OCI-LY3 (cell line): ENCODE measurements around the gene LMBR1.

Source experiments
- H2AFZ ChIP-seq: fragments of 200-600, 300-600 bp; shearing (Covaris generic); 2 replicates; pipeline ENCODE4 v1.6.0; 2014; ENCODE audit warnings: antibody characterized with exemption, low read depth, low read length
- H3K27ac ChIP-seq: fragments of 200-600, 300-600 bp; sonication (generic); 2 replicates; pipeline ENCODE4 v1.5.1; 2014; ENCODE audit warnings: mild to moderate bottlenecking, low read length, moderate library complexity, mixed read lengths
- H3K27me3 ChIP-seq: fragments of 200-600, 300-600 bp; sonication (generic); 2 replicates; pipeline ENCODE4 v1.6.1; 2014; ENCODE audit warnings: low read depth, low read length, mixed read lengths
- H3K36me3 ChIP-seq: fragments of 200-600, 300-600 bp; sonication (generic); replicated peaks from 2 replicates; pipeline ENCODE3; 2014; ENCODE audit warnings: low read depth, low read length, mixed read lengths
- H3K4me1 ChIP-seq: fragments of 300-600, 200-600 bp; sonication (generic); 2 replicates; pipeline ENCODE4 v1.6.1; 2014; ENCODE audit warnings: low read length, mixed read lengths
- H3K4me2 ChIP-seq: fragments of 200-600, 300-600 bp; sonication (generic); 2 replicates; pipeline ENCODE4 v1.6.1; 2014; ENCODE audit warnings: low read length, mixed read lengths
- H3K4me3 ChIP-seq: fragments of 300-600, 200-600 bp; sonication (generic); 2 replicates; pipeline ENCODE4 v1.5.1; 2014; ENCODE audit warnings: antibody characterized with exemption, mild to moderate bottlenecking, low read length, moderate library complexity
- H3K79me2 ChIP-seq: fragments of 300-600, 200-600 bp; shearing (Covaris generic); 2 replicates; pipeline ENCODE4 v1.6.1; 2014; ENCODE audit warnings: mild to moderate bottlenecking, low read length, mixed read lengths
- H3K9ac ChIP-seq: fragments of 300-600, 200-600 bp; shearing (Covaris generic); 2 replicates; pipeline ENCODE4 v1.6.0; 2014; ENCODE audit warnings: mild to moderate bottlenecking, low read length, moderate library complexity
- H3K9me3 ChIP-seq: fragments of 200-600, 300-600 bp; shearing (Covaris generic); 2 replicates; pipeline ENCODE4 v1.6.1; 2014; ENCODE audit warnings: low read length, mixed read lengths; ENCODE audit not compliant: insufficient read depth
- H4K20me1 ChIP-seq: fragments of 200-600, 300-600 bp; sonication (generic); 2 replicates; pipeline ENCODE4 v1.6.1; 2016; ENCODE audit warnings: low read length, mixed read lengths; ENCODE audit not compliant: insufficient read depth
- EZH2phosphoT487 ChIP-seq: fragments of 200-600 bp; shearing (Covaris generic); IDR thresholded peaks from 2 replicates; pipeline ENCODE4 v1.6.1; 2018; ENCODE audit warnings: antibody characterized with exemption, mixed run types, low read depth
- TF ChIP-seq, protein P1 (sequence below): fragments of 200-600, 300-600 bp; sonication (generic); IDR thresholded peaks from 2 replicates; pipeline ENCODE4 v1.5.1; 2014; ENCODE audit warnings: antibody characterized with exemption, low read length, low read depth

Gene LMBR1

DNA sequence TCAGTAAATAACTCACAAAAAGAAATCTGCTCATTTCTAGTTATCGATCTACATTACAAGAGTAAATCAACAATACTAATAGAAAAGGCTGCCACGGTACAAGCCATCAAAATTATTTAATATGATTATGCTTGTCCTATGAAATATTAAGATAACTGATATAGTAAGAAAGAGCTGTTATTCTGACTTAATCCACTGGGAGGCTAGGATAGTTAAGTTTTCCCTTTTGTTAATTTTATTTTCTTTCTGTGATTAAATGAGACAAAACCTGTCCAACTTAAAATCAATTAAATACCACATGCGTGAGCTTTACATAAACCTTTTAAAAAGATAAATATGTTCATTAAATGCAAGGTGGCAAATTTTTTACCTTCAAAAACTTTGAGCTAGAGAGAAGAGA lies 114.8 kb downstream of the LMBR1 start:
- Histone ChIP-seq H4K20me1 (no peaks in the 10 kb centered on the region), H2AFZ (no peak overlapping the region), H3K9me3 (no peaks in the 10 kb centered on the region), H3K79me2 (peaks cover 6% of the 10 kb centered on the region; the same call in 1 of the 2 replicates), H3K4me1 (peaks cover 59% of the 10 kb centered on the region), H3K27me3 (no peaks in the 10 kb centered on the region), H3K9ac (no peak overlapping the region), H3K4me3 (no peak overlapping the region), H3K36me3 (peaks cover 9% of the 10 kb centered on the region), H3K4me2 (no peak overlapping the region), H3K27ac (no peak overlapping the region)
- TF ChIP-seq, protein P1, sequence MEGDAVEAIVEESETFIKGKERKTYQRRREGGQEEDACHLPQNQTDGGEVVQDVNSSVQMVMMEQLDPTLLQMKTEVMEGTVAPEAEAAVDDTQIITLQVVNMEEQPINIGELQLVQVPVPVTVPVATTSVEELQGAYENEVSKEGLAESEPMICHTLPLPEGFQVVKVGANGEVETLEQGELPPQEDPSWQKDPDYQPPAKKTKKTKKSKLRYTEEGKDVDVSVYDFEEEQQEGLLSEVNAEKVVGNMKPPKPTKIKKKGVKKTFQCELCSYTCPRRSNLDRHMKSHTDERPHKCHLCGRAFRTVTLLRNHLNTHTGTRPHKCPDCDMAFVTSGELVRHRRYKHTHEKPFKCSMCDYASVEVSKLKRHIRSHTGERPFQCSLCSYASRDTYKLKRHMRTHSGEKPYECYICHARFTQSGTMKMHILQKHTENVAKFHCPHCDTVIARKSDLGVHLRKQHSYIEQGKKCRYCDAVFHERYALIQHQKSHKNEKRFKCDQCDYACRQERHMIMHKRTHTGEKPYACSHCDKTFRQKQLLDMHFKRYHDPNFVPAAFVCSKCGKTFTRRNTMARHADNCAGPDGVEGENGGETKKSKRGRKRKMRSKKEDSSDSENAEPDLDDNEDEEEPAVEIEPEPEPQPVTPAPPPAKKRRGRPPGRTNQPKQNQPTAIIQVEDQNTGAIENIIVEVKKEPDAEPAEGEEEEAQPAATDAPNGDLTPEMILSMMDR = peak; percentile 21; the same call in 1 of the 2 replicates
- no peak for TF ChIP-seq EZH2phosphoT487

DNA sequence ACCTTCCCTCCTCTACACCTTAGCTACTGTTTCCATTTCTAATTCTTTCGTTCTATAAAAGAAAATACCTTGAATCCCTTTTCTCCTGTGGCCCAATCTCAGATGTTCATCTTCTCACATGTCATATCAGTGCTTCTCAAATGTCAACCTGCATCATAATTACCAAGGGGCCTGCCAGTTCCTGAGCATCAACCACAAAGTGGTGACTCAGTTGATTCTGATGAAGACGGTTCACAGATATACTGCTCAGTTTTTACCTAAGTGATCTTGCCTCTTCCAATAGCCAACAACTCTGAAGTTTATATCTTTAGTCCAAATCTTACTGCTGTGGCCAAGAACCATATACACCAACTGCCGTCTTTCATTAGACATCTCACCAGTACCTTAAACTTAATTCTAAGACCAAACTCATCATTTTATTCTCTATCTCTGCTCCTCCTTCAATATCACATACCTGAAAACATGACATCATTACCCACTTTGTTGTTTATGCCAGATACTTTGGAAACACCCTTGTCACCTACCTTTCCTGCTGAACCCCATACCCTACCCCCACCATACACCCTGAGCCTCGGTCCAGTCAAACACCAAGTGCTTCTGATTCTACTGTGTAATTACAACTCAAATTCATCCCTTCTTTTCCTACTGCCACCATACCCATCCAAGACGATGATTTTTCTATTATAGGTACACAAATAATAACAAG lies 115.5 kb downstream of the LMBR1 start:
- Histone ChIP-seq H3K9me3 (no peaks in the 10 kb centered on the region), H3K4me2 (no peak overlapping the region), H3K4me1 (peaks cover 66% of the 10 kb centered on the region), H3K79me2 (peaks cover 6% of the 10 kb centered on the region), H3K27ac (no peak overlapping the region), H3K27me3 (no peaks in the 10 kb centered on the region), H3K4me3 (no peak overlapping the region), H2AFZ (no peak overlapping the region), H3K9ac (no peak overlapping the region), H3K36me3 (peaks cover 9% of the 10 kb centered on the region), H4K20me1 (no peaks in the 10 kb centered on the region)
- TF ChIP-seq, protein P1 = no peak
- TF ChIP-seq EZH2phosphoT487 = no peak

DNA sequence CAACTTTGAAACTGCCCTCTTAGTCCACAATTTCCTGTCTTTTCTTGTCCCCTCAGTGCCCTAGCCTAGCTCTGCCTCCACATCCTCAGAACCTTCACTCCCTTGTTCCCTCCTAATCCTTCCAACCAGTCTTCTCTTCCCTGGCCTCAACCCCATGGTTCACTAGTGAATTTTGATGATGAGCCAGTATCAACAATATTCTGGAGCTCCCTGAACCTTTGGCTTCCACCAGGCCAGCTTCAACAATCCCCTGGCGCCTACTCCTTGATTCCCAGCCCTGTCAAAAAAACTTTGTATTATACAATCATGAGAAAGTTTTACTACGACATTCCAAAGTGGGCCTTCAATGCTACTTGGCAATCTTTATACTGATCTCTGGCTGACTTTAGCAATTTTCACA lies 116.5 kb downstream of the LMBR1 start:
- Histone ChIP-seq H3K4me1 (peaks cover 68% of the 10 kb centered on the region), H3K27ac (no peak overlapping the region), H3K4me2 (no peak overlapping the region)

DNA sequence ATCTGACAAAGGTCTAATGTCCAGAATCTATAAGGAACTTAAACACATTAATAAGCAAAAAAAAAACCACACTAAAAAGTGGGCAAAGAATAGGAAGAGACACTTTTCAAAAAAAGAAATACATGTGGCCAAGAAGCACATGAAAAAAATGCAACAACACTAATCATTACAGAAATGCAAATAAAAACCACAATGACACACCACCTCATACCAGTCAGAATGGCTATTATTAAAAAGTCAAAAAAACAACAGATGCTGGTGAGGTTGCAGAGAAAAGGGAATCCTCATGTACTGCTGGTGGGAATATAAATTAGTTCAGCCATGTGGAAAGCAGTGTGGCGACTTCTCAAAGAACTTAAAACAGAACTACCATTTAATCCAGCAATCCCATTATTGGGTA lies 119.0 kb downstream of the LMBR1 start:
- Histone ChIP-seq H3K36me3 (peaks cover 2% of the 10 kb centered on the region), H3K27me3 (no peaks in the 10 kb centered on the region), H2AFZ (no peak overlapping the region), H3K4me2 (no peak overlapping the region), H3K9ac (no peak overlapping the region), H3K9me3 (no peaks in the 10 kb centered on the region), H3K4me1 (peaks cover 59% of the 10 kb centered on the region), H4K20me1 (no peaks in the 10 kb centered on the region), H3K79me2 (peaks cover 8% of the 10 kb centered on the region), H3K4me3 (peak overlapping the region; percentile 13; the same call in 1 of the 2 replicates), H3K27ac (peak overlapping the region; percentile 27; the same call in 1 of the 2 replicates)
- no peak for TF ChIP-seq EZH2phosphoT487
- TF ChIP-seq, protein P1 = no peak

More for the DNA sequence above, 116.5 kb downstream of the LMBR1 start:
- H3K9ac ChIP-seq = no peak overlapping the region
- H4K20me1 ChIP-seq = no peaks in the 10 kb centered on the region
- no peak overlapping the region for H2AFZ ChIP-seq
- H3K4me3 ChIP-seq = no peak overlapping the region
- H3K9me3 ChIP-seq = no peaks in the 10 kb centered on the region
- H3K27me3 ChIP-seq = no peaks in the 10 kb centered on the region
- no peak for TF ChIP-seq EZH2phosphoT487
- TF ChIP-seq, protein P1 = no peak
- peaks cover 2% of the 10 kb centered on the region for H3K36me3 ChIP-seq
- H3K79me2 ChIP-seq = peaks cover 8% of the 10 kb centered on the region
